CD14-positive monocyte (primary cell): ENCODE data around the gene KCNK13. TPM values are rescaled to one million over a fixed set of nuclear protein-coding genes. Genes with fewer than 3 reads are reported as not detected.

ENCODE experiments used
- DNase-seq, 3 donors: peaks; one replicate each; pipeline ENCODE4 v3.0.0-alpha.2; 2011 to 2022
- H2AFZ ChIP-seq: 2 replicates; pipeline ENCODE4 v1.6.0; 2012; ENCODE audit warnings: mild to moderate bottlenecking, low read depth, low read length, inconsistent platforms; ENCODE audit not compliant: insufficient read depth, poor library complexity, severe bottlenecking
- H3K27ac ChIP-seq, 2 donors: 1 replicate in 1 of 2; 2 replicates in 1 of 2; pipeline ENCODE4 v1.5.1; 2012 to 2013; ENCODE audit warnings: low read length in 2 of 2, control low read depth in 1 of 2, inconsistent platforms in 1 of 2, low read depth in 1 of 2, mild to moderate bottlenecking in 1 of 2
- H3K27me3 ChIP-seq, 2 donors: one replicate each; pipeline versions ENCODE4 v1.6.0 to v1.6.1; 2011 to 2013; ENCODE audit warnings: low read length in 2 of 2; ENCODE audit not compliant: control insufficient read depth in 2 of 2, insufficient read depth in 2 of 2
- H3K36me3 ChIP-seq, 2 donors: replicated peaks in 1 of 2; 1 replicate in 1 of 2; 2 replicates in 1 of 2; pipeline versions ENCODE4 v1.5.1 to v1.6.1; 2012 to 2013; ENCODE audit warnings: low read length in 2 of 2, control low read depth in 1 of 2, inconsistent platforms in 1 of 2, mild to moderate bottlenecking in 1 of 2; ENCODE audit not compliant: insufficient read depth in 2 of 2, control insufficient read depth in 1 of 2
- H3K4me1 ChIP-seq, 2 donors: 1 replicate in 1 of 2; 2 replicates in 1 of 2; pipeline versions ENCODE4 v1.5.1 to v1.6.1; 2012 to 2013; ENCODE audit warnings: low read length in 2 of 2, control low read depth in 1 of 2, inconsistent platforms in 1 of 2, mild to moderate bottlenecking in 1 of 2, moderate library complexity in 1 of 2; ENCODE audit not compliant: insufficient read depth in 2 of 2, control insufficient read depth in 1 of 2
- H3K4me2 ChIP-seq: replicated peaks from 2 replicates; pipeline ENCODE3; 2012; ENCODE audit warnings: low read length, moderate library complexity, mild to moderate bottlenecking; ENCODE audit not compliant: poor library complexity, severe bottlenecking; ENCODE audit errors: extremely low read depth
- H3K4me3 ChIP-seq, 3 experiments: fragments of 200-600 bp in 1 of 3; sonication (generic) in 1 of 3; replicated peaks in 1 of 3; 1 replicate in 2 of 3; 2 replicates in 1 of 3; pipeline ENCODE4 v1.5.1; 2011 to 2013; ENCODE audit warnings: low read length in 3 of 3, mild to moderate bottlenecking in 3 of 3, control low read depth in 2 of 3, low read depth in 2 of 3, inconsistent platforms in 1 of 3, moderate library complexity in 1 of 3
- H3K79me2 ChIP-seq: 2 replicates; pipeline ENCODE4 v1.6.0; 2012; ENCODE audit warnings: mild to moderate bottlenecking, control low read depth, inconsistent platforms, low read length, moderate library complexity; ENCODE audit not compliant: insufficient read depth
- H3K9ac ChIP-seq: 2 replicates; pipeline ENCODE4 v1.6.0; 2017; ENCODE audit warnings: low read length, mild to moderate bottlenecking; ENCODE audit not compliant: insufficient read depth, poor library complexity, severe bottlenecking
- H3K9me3 ChIP-seq, 2 donors: replicated peaks in 1 of 2; 1 replicate in 1 of 2; 2 replicates in 1 of 2; pipeline versions ENCODE4 v1.5.1 to v1.6.1; 2012 to 2013; ENCODE audit warnings: low read length in 2 of 2, control low read depth in 1 of 2; ENCODE audit not compliant: control insufficient read depth in 1 of 2, insufficient read depth in 1 of 2
- H4K20me1 ChIP-seq: 2 replicates; pipeline ENCODE4 v1.6.0; 2012; ENCODE audit warnings: mild to moderate bottlenecking, low read length, control low read depth, moderate library complexity; ENCODE audit not compliant: insufficient read depth
- H3K27ac Mint-ChIP-seq, 7 donors: one replicate each; pipeline ENCODE4 v1.8.0; 2020; ENCODE audit warnings: mild to moderate bottlenecking in 7 of 7, mixed read lengths in 7 of 7, moderate library complexity in 6 of 7, inconsistent platforms in 2 of 7
- H3K27me3 Mint-ChIP-seq, 3 donors: one replicate each; pipeline ENCODE4 v1.8.0; 2021 to 2022; ENCODE audit warnings: low read depth in 3 of 3, mild to moderate bottlenecking in 3 of 3, mixed read lengths in 3 of 3, moderate library complexity in 3 of 3, inconsistent platforms in 1 of 3
- H3K36me3 Mint-ChIP-seq, 2 donors: one replicate each; pipeline ENCODE4 v1.8.0; 2020; ENCODE audit warnings: mixed read lengths in 2 of 2, inconsistent platforms in 1 of 2, mild to moderate bottlenecking in 1 of 2
- H3K4me1 Mint-ChIP-seq: one replicate; pipeline ENCODE4 v1.8.0; 2020; ENCODE audit warnings: mild to moderate bottlenecking, mixed read lengths
- H3K4me3 Mint-ChIP-seq, 2 donors: one replicate each; pipeline ENCODE4 v1.8.0; 2020; ENCODE audit warnings: mild to moderate bottlenecking in 2 of 2, mixed read lengths in 2 of 2, moderate library complexity in 1 of 2
- H3K9me3 Mint-ChIP-seq, 7 donors: one replicate each; pipeline ENCODE4 v1.8.0; 2020 to 2022; ENCODE audit warnings: mixed read lengths in 7 of 7, mild to moderate bottlenecking in 6 of 7, moderate library complexity in 6 of 7, inconsistent platforms in 2 of 7
- CTCF ChIP-seq: fragments of 200-600 bp; IDR thresholded peaks from one replicate; pipeline ENCODE4 v1.8.0; 2022; ENCODE audit warnings: antibody characterized with exemption, mild to moderate bottlenecking
- WGBS: methylation state at CpG from one replicate; pipeline ENCODE4 v1.1.5; 2013; ENCODE audit warnings: missing lambda C conversion rate; ENCODE audit not compliant: insufficient coverage; 5-methylcytosine and 5-hydroxymethylcytosine counted together
- intact Hi-C, 2 donors: fragments of 100-400 bp; cut with micrococcal nuclease; formaldehyde crosslinking; loops; one replicate each; pipeline versions ENCODE4 v1.15.0 to v1.15.1; 2023
- polyA plus RNA-seq, 3 donors: library from polyadenylated mRNA; depleted of rRNA in 1 of 3; unstranded in 2 of 3; stranded (reverse) in 1 of 3; fragments of 300-500 nt in 2 of 3; fragments of >200 nt in 1 of 3; fragmentation: Illumina TruSeq in 2 of 3; gene quantifications; 1 replicate in 2 of 3; 2 replicates in 1 of 3; pipeline ENCODE4 v1.2.3, GENCODE V29; 2012 to 2021

KCNK13 gene
- polyA plus RNA-seq, 3 donors, result 1.6 to 4.2 (median 2.9) TPM

DNA sequence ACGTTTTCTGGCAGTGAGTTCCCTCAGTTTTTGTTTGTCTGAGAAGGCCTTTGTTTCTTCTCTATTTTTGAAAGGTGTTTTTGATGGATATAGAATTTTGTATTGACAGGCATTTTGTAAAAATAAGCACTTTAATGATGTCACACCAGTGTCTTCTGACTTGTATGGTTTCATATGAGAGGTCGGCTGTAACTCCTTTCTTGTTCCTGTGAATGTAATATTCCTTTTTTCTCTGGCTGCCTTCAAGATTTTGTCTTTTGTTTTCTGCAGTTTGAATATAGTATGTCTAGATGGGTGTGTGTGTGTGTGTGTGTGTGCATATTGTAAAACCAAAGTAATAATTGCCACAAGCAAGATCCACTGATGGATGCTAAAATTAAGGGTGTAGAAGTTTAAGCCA, 126.8 kb downstream of the KCNK13 start:
- no peaks in the 10 kb centered on the region for H4K20me1 ChIP-seq
- Mint-ChIP-seq H3K27ac (no peak overlapping the region), H3K4me1 (no peaks in the 10 kb centered on the region), H3K36me3 (peaks cover 8 to 11% of the 10 kb centered on the region in 2 donors), H3K4me3 (no peak overlapping the region), H3K27me3 (peaks cover 5 to 10% (median 9%) of the 10 kb centered on the region in 3 donors), H3K9me3 (peaks cover 3 to 10% (median 7%) of the 10 kb centered on the region in 7 donors)
- no peaks in the 10 kb centered on the region for H3K27me3 ChIP-seq
- DNase-seq, result no peak
- intact Hi-C loops, result no loop called here
- no peaks in the 10 kb centered on the region for H3K9me3 ChIP-seq
- no peak overlapping the region for H3K9ac ChIP-seq
- WGBS, result 67% methylated on average over 1 of the region's 2 CpGs
- no peak overlapping the region for H2AFZ ChIP-seq
- no peaks in the 10 kb centered on the region for H3K4me1 ChIP-seq
- no peak for TF ChIP-seq CTCF
- no peak overlapping the region for H3K4me2 ChIP-seq
- no peak overlapping the region for H3K27ac ChIP-seq
- H3K79me2 ChIP-seq, result no peaks in the 10 kb centered on the region
- H3K4me3 ChIP-seq, result no peak overlapping the region
- peaks cover 0 to 9% of the 10 kb centered on the region in 2 donors for H3K36me3 ChIP-seq

GRCh38 chr14:90191154-90191553, 129.4 kb downstream of the KCNK13 start:
- Mint-ChIP-seq H3K27ac (no peak overlapping the region), H3K36me3 (no peaks in the 10 kb centered on the region), H3K9me3 (peaks cover under 1 to 12% (median 7%) of the 10 kb centered on the region in 7 donors), H3K4me1 (no peaks in the 10 kb centered on the region), H3K4me3 (no peak overlapping the region), H3K27me3 (peaks cover 6 to 16% (median 6%) of the 10 kb centered on the region in 3 donors)
- intact Hi-C loops, result no loop called here
- H3K79me2 ChIP-seq, result no peaks in the 10 kb centered on the region
- no peak for TF ChIP-seq CTCF
- no peaks in the 10 kb centered on the region for H3K36me3 ChIP-seq
- no peaks in the 10 kb centered on the region for H3K9me3 ChIP-seq
- no peak overlapping the region for H2AFZ ChIP-seq
- no peaks in the 10 kb centered on the region for H4K20me1 ChIP-seq
- no peaks in the 10 kb centered on the region for H3K27me3 ChIP-seq
- no peaks in the 10 kb centered on the region for H3K4me1 ChIP-seq
- H3K4me3 ChIP-seq, result no peak overlapping the region
- 71% methylated on average over 4 of the region's 5 CpGs for WGBS
- no peak for DNase-seq
- H3K27ac ChIP-seq, result no peak overlapping the region
- no peak overlapping the region for H3K4me2 ChIP-seq
- no peak overlapping the region for H3K9ac ChIP-seq
